ENCODE measurements around the gene ITIH1.
"Not testable (repeated sequence)": the region's sequence is repeated elsewhere in the genome, so short reads cannot be mapped to it uniquely, and the experiment has no call there.

The ITIH1 gene

DNA sequence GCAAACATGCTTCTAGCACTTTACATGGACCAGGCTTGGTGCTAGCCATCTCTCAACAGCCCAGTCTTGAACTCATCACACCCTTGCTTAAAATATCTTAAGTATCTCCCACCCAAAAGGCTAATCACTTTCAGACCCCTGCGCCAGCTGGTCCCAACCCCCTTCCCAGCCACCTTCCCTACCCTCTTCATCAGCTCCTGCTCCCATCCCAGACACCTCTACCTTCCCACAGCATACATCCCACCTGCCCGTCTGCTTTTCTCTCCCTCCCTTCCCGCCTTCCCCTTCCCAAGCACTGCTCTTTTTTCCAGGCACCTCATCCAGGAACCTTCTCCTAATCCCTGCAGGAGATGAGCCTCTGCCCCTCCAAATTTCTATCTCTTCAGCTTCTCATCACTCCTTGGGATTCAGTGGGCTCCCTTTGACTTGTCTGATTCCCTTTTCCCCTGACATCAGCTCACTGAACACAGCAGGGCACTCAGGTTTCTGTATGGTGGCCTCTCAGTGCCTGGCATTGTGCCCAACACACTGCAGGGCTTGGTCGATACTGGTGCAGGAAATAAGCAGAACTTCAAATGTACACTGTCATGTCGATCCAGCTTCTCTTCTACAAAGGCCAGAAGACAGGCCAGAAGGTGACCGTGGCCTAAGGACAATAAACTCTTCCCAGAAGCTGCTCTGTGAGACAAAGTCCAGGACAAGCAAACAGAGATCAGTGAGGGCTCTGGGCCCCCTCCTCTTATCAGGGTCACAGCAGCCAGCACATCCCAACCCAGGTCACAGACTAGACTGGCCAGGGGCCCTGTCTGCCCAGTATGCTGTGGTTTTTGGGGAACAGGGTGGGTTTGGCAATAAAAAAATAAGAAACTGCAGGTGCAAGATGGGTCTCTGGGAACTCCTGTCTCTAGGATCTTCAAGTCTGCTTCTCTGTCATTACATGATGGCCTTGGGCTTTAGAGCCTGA, 2.2 kb upstream of the ITIH1 start:
- DNase-seq: peak in 1 of 2 donors; percentile 11

DNA sequence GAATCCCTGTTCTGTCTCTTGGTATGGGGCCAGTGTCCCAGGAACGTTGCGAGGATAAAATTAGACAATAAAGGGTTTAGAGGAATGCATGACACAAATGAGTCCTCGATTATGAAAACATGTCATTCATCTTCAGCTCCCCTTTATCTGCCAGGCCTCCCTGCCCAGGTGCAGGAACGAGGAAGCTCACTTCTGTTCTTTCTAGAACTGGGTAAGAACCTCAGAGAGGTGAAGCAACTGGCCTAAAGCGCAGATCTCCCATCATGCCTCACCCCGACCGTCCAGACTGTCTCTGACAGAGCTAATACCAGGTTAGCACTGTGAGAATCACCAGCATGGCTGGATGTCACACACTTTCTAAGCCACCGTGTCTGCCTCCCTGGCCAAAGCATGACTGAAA, 1.5 kb upstream of the ITIH1 start:
- peak in 1 of 2 donors; percentile 1 for DNase-seq

DNA sequence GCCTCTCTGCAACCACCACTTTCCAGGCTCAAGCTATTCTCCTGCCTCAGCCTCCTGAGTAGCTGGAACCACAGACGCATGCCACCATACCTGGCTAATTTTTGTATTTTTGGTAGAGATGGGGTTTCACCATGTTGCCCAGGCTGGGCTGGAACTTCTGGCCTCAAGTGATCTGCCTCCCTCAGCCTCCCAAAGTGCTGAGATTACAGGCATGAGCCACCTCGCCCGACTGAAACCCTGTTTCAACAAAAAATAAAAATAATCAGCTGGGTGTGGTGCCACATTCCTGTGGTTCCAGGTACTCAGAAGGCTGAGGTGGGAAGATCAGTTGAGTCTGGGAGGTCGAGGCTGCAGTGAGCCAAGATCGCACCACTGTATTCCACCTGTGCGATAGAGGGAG, 913 bp upstream of the ITIH1 start:
- DNase-seq: not testable (repeated sequence)

DNA sequence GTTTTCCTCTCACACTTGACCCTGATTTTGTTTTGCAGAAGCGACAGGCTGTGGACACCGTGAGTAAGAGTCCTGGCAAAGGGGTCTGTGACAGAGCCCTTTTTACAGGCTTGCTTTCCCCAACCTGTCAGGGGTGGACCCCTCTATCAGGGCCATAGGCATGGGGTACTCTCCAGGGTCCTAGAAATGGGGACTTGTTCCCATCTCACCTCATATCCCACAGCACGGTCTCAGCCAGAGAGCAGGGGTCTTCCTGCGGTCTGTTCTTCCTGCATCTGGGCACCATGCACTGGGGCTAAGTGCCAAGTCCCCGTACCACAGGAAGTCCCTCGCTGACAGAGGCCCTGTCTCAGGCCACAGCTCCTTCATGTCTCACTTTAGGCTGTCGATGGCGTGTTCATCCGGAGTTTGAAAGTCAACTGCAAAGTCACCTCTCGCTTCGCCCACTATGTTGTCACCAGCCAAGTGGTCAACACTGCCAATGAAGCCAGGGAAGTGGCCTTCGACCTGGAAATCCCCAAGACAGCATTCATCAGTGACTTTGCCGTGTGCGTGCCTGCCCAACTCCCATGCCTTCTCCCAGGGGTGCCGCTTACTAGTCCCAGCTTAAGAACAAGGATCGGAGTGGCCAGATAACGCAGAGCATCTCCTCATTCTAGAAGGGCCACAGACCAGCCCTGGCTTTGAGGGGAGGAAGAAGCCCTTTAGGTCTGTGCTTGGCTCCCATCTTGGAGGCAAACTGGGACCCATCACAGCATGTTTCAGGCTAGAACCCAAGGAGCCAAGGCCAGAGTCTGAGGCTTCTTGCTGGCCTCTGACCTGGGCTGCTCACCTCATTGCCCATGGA, 783 bp downstream of the ITIH1 start:
- peak in 1 of 2 donors; percentile 15 for DNase-seq

DNA sequence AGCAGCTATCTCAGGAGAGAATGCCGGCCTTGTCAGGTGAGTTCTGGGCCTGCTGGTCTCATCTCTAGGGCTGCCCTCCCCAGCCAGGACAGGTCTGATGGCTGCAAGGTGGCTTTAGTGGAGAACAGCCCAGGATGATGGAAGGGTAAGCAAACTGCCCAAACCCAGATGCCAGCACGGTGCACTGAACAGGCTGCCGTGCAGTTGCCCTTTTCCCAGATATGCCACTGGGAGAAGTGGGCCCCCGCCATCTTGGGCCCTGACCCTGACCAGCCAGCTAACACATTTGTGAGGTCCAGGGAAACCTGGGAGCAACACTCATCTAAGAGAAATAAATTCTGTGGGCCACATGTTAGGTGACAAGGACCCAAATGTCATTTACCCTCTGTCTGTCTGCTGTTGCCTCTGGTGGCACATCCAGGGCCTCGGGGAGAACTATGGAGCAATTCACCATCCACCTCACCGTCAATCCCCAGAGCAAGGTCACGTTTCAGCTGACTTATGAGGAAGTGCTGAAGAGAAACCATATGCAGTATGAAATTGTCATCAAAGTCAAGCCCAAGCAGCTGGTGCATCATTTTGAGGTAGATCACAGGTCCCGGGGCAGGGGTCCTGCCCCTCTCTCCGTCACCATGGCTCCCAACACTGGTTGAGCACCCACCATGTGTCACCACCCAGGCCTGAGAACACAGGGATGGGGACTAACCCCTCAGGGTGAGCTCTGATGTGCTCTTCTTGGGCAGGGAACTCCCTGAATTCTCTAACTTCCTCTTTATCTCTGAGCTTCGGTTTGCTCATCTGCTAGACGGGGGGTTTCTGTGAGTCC, 1.8 kb downstream of the ITIH1 start:
- DNase-seq: peak in 1 of 2 donors; percentile 67

DNA sequence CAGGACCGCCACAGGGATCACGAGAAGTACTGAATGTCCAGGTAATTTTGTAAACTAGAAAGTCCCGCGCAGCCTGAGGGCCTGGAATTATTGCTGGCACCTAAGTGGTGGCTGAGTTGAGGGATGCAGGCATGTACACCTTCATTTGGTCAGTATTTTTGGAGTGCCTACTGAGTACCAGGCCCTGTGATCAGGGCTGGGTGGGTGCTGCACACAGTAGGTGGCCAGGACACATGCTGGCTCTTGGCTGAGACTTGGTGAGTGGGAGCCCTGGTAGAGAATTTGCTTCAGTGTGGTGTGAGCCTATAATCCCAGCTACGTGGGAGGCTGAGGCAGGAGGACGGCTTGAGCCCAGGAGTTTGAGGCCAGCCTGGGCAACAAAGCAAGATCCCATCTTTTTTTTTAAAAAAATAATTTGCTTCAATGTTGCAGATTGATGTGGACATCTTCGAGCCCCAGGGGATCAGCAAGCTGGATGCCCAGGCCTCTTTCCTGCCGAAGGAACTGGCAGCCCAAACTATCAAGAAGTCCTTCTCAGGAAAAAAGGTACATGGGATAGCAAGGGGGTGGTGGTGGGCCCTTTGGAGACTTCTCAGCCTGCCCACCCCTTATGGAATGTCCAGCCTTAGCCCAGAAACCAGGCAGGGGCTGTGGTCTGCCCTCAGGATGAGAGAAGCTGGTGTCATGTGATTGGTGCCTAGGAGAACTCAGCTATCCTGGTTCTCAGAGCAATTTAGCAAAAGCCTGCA, 2.6 kb downstream of the ITIH1 start:
- DNase-seq: no peak

DNA sequence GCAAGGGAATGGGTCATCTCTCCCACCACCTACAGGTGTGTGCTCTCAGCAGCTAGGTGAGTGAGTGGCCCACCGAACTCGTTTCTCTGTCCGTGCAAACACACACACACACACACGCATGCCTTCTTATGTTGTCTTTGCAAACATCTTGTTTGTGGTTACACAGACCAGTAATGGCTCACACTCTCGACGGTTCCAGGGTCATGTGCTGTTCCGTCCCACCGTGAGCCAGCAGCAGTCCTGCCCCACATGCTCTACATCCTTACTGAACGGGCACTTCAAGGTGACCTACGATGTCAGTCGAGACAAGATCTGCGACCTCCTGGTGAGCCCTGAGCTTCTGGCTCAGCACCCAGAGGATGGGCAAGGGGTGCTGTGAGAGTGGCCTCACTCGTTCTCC, 4.3 kb downstream of the ITIH1 start:
- no peak for DNase-seq

DNA sequence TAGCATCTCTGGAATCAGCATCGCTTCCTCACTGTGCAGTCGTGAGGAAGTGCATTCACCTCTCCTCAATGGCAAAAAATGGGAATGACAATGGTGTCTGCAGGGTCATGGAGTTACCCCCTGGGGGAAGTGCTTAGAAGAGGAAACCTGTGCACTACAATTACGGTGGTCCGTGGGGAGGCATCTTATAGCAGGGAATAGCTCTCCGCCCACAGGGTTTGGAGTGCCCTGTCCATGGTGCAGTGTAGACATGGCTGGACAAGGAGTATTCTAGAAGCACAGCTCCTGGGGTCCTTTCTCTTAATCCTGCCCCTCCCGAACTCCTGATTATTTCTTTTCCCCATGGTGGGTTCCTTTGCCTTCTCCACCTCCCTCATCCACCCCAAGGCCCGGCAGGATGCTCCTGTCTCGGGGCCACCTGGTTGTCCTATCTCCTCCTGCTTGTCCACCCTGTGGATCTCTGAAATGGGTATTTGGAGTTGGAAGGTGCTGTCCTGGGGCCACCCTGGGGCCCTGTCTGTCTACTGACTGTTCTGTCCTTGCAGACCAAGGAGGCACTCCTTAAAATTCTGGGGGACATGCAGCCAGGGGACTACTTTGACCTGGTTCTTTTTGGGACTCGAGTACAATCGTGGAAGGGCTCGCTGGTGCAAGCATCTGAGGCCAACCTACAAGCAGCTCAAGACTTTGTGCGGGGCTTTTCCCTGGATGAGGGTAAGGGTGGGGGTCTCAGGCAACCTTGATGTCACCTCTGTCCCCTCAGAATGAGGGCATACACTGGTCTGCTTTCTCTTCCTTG, 5.2 kb downstream of the ITIH1 start:
- DNase-seq: no peak

DNA sequence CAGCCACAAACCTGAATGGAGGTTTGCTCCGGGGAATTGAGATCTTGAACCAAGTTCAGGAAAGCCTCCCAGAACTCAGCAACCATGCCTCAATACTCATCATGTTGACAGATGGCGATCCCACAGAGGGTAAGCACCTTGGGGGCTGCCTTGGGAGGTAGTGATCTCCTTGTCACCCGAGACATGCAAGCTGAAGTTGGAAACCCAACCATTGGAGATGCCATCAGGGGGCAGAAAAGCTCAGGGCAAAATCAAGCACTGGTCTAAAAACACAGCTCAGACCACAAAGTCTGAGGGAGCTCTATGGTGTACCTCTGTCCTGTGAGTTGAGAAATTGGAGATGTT, 5.8 kb downstream of the ITIH1 start:
- no peak for DNase-seq

DNA sequence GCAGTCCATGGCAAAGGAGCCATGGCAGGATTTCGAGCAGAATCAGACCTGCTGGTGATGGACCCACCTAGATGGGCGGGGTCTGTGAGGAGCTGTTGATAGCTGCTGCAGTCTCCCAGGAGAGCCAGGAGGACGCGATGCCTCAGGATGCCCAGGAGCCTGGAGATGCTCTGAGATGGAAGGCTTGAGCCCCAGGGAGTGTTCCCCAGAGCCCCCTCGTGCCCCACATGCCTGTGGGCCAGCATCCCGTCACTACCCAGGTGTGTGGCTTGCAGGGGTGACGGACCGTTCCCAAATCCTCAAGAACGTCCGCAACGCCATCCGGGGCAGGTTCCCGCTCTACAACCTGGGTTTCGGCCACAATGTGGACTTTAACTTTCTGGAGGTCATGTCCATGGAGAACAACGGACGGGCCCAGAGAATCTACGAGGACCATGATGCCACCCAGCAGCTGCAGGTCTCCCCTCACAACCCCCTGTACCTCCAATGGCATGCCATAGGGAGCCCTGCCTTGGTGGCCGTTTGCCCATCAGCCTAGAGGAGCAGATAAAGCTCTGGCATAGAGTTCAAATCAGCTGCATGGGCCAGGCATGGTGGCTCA, 6.7 kb downstream of the ITIH1 start:
- no peak for DNase-seq

DNA sequence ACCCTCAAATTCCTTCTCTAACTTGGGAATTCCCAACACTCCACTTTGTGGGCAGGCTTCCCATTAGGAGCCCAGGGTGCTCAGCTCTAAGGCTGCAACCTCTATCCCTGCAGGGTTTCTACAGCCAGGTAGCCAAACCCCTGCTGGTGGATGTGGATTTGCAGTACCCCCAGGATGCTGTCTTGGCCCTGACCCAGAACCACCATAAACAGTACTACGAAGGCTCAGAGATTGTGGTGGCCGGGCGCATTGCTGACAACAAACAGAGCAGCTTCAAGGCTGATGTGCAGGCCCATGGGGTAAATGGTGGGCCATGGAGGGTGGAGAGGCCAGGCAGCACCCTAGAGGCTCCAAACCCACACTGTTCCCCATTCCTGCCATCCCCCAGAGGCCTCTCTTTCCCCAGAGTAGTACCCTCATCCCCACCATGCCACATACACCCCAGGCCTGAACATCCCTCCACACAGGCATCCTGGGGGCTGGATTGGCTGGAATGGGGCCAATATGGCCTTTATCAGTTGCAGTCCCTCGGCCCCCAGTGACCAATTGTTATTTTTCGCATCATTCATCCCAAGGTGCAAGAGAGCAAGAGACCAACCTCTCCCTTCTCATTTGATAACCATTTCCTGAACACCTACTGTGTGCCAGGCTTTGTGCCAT, 7.7 kb downstream of the ITIH1 start:
- no peak for DNase-seq

DNA sequence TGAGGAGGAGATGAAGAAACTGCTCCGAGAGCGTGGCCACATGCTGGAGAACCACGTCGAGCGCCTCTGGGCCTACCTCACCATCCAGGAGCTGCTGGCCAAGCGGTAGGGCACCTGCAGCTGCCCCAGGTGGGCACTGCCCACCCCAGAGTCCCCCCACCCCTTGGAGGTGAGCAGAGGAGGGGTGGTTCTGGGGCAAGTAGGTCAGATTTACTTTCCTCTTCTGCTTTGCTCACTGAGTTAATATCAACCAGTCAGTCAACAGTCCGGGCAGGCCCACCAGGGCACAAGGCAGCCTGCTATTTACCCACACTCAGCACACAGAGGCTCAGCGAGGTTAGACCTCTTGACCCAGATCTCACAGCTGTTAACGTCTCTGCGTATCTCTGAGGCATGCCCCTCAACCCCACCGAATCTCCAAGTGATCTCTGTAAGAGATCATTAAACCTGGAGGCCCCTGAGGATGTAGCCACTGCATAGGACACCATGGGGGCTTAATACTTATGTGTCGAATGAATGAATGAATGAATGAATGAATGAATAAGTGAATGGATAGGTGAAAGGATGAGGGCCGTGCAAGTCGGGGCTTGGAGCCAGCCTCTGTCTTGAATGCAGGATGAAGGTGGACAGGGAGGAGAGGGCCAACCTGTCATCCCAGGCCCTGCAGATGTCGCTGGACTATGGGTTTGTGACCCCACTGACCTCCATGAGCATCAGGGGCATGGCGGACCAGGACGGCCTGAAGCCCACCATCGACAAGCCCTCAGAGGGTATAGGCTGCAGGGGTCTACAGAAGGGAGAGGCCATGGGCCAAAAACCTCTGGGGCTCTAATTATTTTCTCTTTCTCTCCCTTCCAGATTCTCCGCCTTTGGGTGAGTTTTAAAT, 9.2 kb downstream of the ITIH1 start:
- no peak for DNase-seq

DNA sequence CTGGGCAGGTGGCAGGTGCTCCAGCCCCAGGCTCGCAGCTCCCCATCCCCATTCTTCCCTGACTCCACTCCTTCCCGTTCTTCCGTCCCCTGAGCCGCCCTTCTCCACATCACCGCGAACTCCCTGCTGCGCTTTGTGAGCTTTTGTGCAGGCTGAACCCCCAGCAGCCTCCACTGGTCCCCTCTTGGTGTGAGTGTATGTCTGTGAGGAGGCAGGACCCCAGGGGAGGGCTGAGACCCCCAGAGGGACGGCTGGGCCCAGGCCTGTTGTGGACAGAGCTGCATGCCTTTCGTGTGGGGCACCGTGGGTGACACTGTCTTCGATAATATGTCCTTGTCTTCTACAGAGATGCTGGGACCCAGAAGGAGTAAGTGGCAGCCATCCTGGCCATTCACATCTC, 9.8 kb downstream of the ITIH1 start:
- no peak for DNase-seq

DNA sequence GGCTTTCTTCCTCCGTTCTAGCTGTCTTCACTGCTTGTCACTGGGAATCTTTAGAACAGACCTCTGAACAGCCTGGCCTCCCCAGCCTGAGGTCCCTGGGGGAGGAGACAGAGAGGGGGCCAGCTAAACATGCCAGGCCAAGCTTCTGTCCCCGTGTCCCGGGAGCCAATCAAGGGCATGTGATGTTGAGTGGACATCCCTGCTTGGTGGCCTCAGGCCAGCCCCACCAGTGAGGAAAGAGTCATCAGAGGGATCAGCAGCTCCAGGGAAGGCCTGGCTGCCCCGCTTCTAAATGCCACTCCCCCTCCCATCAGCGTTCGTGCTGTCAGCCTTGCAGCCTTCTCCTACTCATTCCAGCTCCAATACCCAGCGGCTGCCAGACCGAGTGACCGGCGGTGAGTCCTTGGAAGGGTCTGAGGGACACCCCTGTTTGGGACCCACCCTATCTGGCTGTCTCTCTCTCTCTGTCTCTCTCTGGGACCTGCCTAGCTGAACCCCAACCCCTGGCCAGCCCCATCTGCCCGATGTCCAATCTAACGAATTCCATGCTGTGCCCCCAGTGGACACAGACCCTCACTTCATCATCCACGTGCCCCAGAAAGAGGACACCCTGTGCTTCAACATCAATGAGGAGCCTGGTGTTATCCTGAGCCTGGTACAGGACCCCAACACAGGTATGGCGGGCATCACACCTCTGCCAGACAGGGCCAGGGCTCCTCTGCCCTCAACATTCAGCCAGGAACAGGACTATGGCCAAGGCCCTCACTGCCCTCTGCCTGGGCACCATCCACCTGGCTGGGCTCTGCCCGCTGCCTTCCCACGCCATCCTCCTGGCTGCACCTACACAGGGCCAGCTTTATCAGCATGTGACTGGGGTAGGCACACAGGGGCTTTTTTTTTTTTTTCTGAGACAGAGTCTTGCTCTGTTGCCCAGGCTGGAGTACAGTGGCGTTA, 10.6 kb downstream of the ITIH1 start:
- DNase-seq: no peak

DNA sequence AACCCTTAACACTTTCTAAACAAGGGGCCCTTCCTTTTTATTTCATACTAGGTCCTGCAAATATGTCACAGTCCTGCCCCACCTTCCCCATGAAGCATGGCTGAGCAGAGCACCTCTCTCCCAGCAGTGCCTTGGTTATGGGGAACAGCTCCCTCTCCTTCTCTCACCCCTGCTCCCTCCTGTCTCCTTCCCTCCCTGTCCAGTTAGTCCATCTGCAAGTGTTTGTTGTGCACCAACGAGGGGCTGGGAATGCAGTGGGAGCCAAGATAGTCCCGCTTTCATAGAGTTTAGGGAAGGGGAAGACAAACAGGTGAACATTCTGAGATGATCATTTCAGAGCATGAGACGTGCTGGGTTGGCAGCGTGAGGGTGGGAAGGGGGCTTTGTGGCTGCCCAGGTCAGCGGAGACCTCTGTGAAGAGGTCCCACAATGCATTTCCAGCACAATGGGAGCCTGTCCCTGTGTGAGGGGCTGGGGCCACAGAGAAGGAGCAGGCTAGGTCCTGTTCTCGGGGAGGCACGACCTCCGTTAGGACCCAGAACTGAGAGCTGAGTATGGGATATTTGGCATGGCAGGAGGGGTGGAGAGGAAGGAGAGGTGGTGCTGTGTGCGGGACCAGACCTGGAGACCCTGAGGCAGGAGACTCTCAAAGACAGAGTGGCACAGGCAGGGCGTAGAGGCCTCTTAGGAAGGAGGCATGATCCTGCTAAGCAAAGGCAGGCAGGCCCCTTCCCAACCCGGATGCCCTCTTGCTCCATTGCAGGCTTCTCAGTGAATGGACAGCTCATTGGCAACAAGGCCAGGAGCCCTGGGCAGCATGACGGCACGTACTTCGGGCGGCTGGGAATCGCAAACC, 11.7 kb downstream of the ITIH1 start:
- DNase-seq: no peak

DNA sequence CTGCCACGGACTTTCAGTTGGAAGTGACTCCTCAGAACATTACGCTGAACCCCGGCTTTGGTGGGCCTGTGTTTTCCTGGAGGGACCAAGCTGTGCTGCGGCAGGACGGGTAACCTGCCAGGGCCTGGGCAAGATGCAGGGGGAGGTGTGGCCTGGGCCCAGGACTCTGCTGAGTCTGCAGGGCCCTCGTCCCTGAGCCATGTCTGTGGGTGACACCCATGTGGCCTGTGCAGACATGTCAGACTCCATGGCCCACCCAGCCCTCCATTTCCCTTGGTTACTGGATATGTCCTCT, 12.3 kb downstream of the ITIH1 start:
- DNase-seq: no peak

DNA sequence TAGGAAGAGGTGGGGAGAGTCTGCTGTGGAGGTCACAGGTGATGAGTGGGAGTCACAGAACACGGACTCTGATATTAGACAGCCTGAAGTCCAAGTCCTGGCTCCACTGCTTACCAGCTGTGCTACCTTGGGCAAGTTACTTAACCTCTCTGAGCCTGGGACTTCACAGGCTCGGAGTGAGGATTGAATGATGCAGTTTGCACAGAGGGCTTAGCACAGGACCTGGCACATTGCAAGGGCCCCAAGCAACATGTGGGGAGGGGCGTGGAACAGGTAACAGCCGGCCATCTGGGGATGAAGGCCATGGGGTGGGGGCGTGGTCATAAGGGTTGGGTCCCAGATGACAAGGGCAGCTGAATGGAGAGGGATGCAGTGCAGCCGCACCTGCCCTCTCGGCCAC, 12.9 kb downstream of the ITIH1 start:
- no peak for DNase-seq

All from CD4-positive, alpha-beta T cell treated with Interleukin-4 for 1 hour (primary cell).